HL-60/S4 treated with phorbol 12-myristate 13-acetate at 8.2 ng/mL for 4 days and 3 days (cell line): Measurements from ENCODE around the gene SOST.

Experiments
- in situ Hi-C: fragments of 300-500 bp; cut with MboI; formaldehyde crosslinking; loops from 2 replicates; pipeline ENCODE4 v1.15.0; 2022; ENCODE audit warnings: low sequenced_read_pairs

SOST gene

GRCh38 chr17:43750153-43750552, 8.4 kb downstream of the SOST start:
- in situ Hi-C loops: no loop called here

- in situ Hi-C loops: no loop called here
Measured at GRCh38 chr17:43745541-43745940, 13.1 kb downstream of the SOST start.

GRCh38 chr17:43741636-43742035, 17.0 kb downstream of the SOST start:
- in situ Hi-C loops: no loop called here

- in situ Hi-C loops: no loop called here
Measured at GRCh38 chr17:43740541-43740940, 18.1 kb downstream of the SOST start.

- in situ Hi-C loops: no loop called here
Measured at GRCh38 chr17:43737722-43738121, 20.9 kb downstream of the SOST start.

- in situ Hi-C loops: no loop called here
Measured at GRCh38 chr17:43736389-43736788, 22.2 kb downstream of the SOST start.

- in situ Hi-C loops: no loop called here
Measured at GRCh38 chr17:43734376-43734775, 24.2 kb downstream of the SOST start.

- in situ Hi-C loops: no loop called here
Measured at GRCh38 chr17:43733956-43734355, 24.6 kb downstream of the SOST start.

- in situ Hi-C loops: no loop called here
Measured at GRCh38 chr17:43732958-43733357, 25.6 kb downstream of the SOST start.

- in situ Hi-C loops: no loop called here
Measured at GRCh38 chr17:43728081-43728480, 30.5 kb downstream of the SOST start.

GRCh38 chr17:43723697-43724359, 34.8 kb downstream of the SOST start:
- in situ Hi-C loops: no loop called here

GRCh38 chr17:43722870-43723665, 35.5 kb downstream of the SOST start:
- in situ Hi-C loops: no loop called here

GRCh38 chr17:43722269-43722619, 36.3 kb downstream of the SOST start:
- in situ Hi-C loops: no loop called here

- in situ Hi-C loops: no loop called here
Measured at GRCh38 chr17:43721537-43722268, 36.9 kb downstream of the SOST start.

- in situ Hi-C loops: no loop called here
Measured at GRCh38 chr17:43720311-43721060, 38.1 kb downstream of the SOST start.

- in situ Hi-C loops: no loop called here
Measured at GRCh38 chr17:43719578-43719977, 39.0 kb downstream of the SOST start.

GRCh38 chr17:43718544-43718943, 40.0 kb downstream of the SOST start:
- in situ Hi-C loops: no loop called here

GRCh38 chr17:43717913-43718312, 40.7 kb downstream of the SOST start:
- in situ Hi-C loops: no loop called here

- in situ Hi-C loops: no loop called here
Measured at GRCh38 chr17:43714465-43715149, 44.0 kb downstream of the SOST start.

- in situ Hi-C loops: no loop called here
Measured at GRCh38 chr17:43713494-43714162, 45.0 kb downstream of the SOST start.
